Panc1 (cell line): ENCODE results near the gene SEC62. TPM values are rescaled to one million over a fixed set of nuclear protein-coding genes. Genes with fewer than 3 reads are reported as not detected.

Experiments used
- ATAC-seq: fragments of 200-7000 bp; cut with Tn5 transposase; 2 replicates; pipeline ENCODE4 v1.9.1; 2020; ENCODE audit warnings: mild to moderate bottlenecking, moderate library complexity
- BruUV-seq: library from RNA; stranded (reverse); fragments of 400-500 nt; replicated peaks from 2 replicates; lab custom pipeline; 2021; lab: Mats Ljungman, UMichigan
- CTCF ChIA-PET: fragments of 300-600 bp; sonication (Branson Sonifier 250); formaldehyde crosslinking; loops from one replicate; lab custom pipeline; 2022; ENCODE audit warnings: antibody characterized with exemption; lab: Charles Lee
- POLR2A ChIA-PET: fragments of 300-600 bp; sonication (Branson Sonifier 250); formaldehyde crosslinking; loops from one replicate; lab custom pipeline; 2022; ENCODE audit warnings: antibody characterized with exemption; lab: Charles Lee
- DNase-seq: peaks from one replicate; pipeline ENCODE4 v3.0.0-alpha.2; 2010; ENCODE audit warnings: low read depth, low spot score
- H3K27ac ChIP-seq: 2 replicates; pipeline ENCODE4 v1.5.1; 2011; ENCODE audit warnings: mild to moderate bottlenecking, low read length, inconsistent platforms
- H3K27me3 ChIP-seq: fragments of 200-500 bp; sonication (Bioruptor generic); 2 replicates; pipeline ENCODE4 v1.6.0; 2014; ENCODE audit warnings: low read length, inconsistent platforms; ENCODE audit not compliant: control insufficient read depth, insufficient read depth
- H3K36me3 ChIP-seq: fragments of 200-500 bp; sonication (Bioruptor generic); 2 replicates; pipeline ENCODE4 v1.5.1; 2014; ENCODE audit warnings: inconsistent platforms, mild to moderate bottlenecking, low read length, moderate library complexity; ENCODE audit not compliant: control insufficient read depth, insufficient read depth
- H3K4me1 ChIP-seq: 2 replicates; pipeline ENCODE4 v1.5.1; 2011; ENCODE audit warnings: inconsistent platforms, mild to moderate bottlenecking, low read length, moderate library complexity; ENCODE audit not compliant: control insufficient read depth, insufficient read depth
- H3K4me3 ChIP-seq, 2 experiments: 2 replicates each; pipeline ENCODE4 v1.5.1; 2011 to 2012; ENCODE audit warnings: low read depth in 2 of 2, low read length in 2 of 2, mild to moderate bottlenecking in 2 of 2, inconsistent platforms in 1 of 2, moderate library complexity in 1 of 2
- H3K9me3 ChIP-seq: fragments of 200-500 bp; sonication (Bioruptor generic); 2 replicates; pipeline ENCODE4 v1.5.1; 2014; ENCODE audit warnings: low read depth, mild to moderate bottlenecking, inconsistent platforms, low read length, moderate library complexity; ENCODE audit not compliant: control insufficient read depth, insufficient read depth
- POLR2AphosphoS5 ChIP-seq: IDR thresholded peaks from 2 replicates; pipeline ENCODE4 v1.6.1; 2012; ENCODE audit warnings: mild to moderate bottlenecking, low read depth, low read length, moderate library complexity
- REST ChIP-seq, 2 experiments: IDR thresholded peaks; 2 replicates each; pipeline ENCODE4 v1.6.1; 2011 to 2012; ENCODE audit warnings: low read depth in 2 of 2, control low read depth in 1 of 2, low read length in 1 of 2, mild to moderate bottlenecking in 1 of 2, moderate library complexity in 1 of 2; ENCODE audit not compliant: insufficient read depth in 1 of 2
- SIN3A ChIP-seq: IDR thresholded peaks from 2 replicates; pipeline ENCODE4 v1.6.1; 2012; ENCODE audit warnings: low read depth, mild to moderate bottlenecking, low read length, moderate library complexity, borderline replicate concordance; ENCODE audit not compliant: insufficient read depth
- TCF7L2 ChIP-seq: IDR thresholded peaks from 2 replicates; pipeline ENCODE4 v1.6.1; 2011; ENCODE audit warnings: mild to moderate bottlenecking, low read depth, low read length, inconsistent platforms
- in situ Hi-C: cut with HindIII; loops from 2 replicates; pipeline ENCODE4 v1.10.0; 2016; ENCODE audit warnings: low sequenced_read_pairs, low pct_unique_long_range_greater_than_20kb
- intact Hi-C: fragments of 100-400 bp; cut with micrococcal nuclease; formaldehyde crosslinking; loops from one replicate; pipeline ENCODE4 v1.10.0; 2022; ENCODE audit not compliant: unreplicated experiment
- total RNA-seq: library from RNA; stranded (reverse); gene quantifications from one replicate; pipeline ENCODE4 v1.2.1, GENCODE V29; 2021; ENCODE audit not compliant: unreplicated experiment
- TF ChIP-seq, protein P1 (sequence below): fragments of 450-650 bp; IDR thresholded peaks from 2 replicates; pipeline ENCODE4 v1.5.1; 2017; ENCODE audit warnings: mild to moderate bottlenecking

SEC62 gene
- total RNA-seq, 1 experiment from 2014 or later: 89.9 TPM

GRCh38 chr3:169999433-169999832 is 32.8 kb downstream of the SEC62 start:
- Histone ChIP-seq H3K4me1 (no peaks in the 10 kb centered on the region), H3K9me3 (no peaks in the 10 kb centered on the region), H3K36me3 (peaks cover 3% of the 10 kb centered on the region; the same call in 1 of the 2 replicates), H3K27me3 (no peaks in the 10 kb centered on the region), H3K4me3 (no peak overlapping the region), H3K27ac (no peak overlapping the region)
- BruUV-seq: no TSS peak
- DNase-seq: no peak
- no peak for TF ChIP-seq POLR2AphosphoS5
- no peak for TF ChIP-seq REST (IDR thresholded peaks at IDR 0.05; ENCODE audit: insufficient read depth in 1 of 2, low read depth in 2 of 2, low read length in 1 of 2)
- ChIA-PET CTCF (no interaction called here), POLR2A (no interaction called here)
- in situ Hi-C loops: no loop called here
- ATAC-seq: no peak
- intact Hi-C loops: no loop called here

DNA sequence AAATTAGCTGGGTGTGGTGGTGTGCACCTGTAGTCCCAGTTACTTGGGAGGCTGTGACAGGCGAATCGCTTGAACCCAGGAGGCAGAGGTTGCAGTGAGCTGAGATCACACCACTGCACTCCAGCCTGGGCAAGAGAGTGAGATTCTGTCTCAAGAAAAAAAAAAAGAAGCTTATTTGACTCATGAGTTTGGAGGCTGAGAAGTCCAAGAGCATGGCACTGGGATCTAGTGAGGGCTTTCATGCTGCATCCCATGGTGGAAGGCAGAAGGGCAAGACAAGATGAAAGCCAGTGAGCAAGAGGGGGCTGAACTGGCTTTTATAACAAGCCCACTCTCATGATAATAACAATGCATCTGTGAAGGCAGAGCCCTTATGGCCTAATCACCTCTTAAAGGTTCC is 33.4 kb downstream of the SEC62 start:
- Histone ChIP-seq H3K27me3 (no peaks in the 10 kb centered on the region), H3K27ac (no peak overlapping the region), H3K9me3 (no peaks in the 10 kb centered on the region), H3K4me1 (no peaks in the 10 kb centered on the region), H3K36me3 (no peaks in the 10 kb centered on the region; the same call in 1 of the 2 replicates), H3K4me3 (no peak overlapping the region)
- intact Hi-C loops (no loop called here), in situ Hi-C loops (no loop called here)
- ATAC-seq: no peak
- DNase-seq: no peak
- POLR2A ChIA-PET: interaction anchor here (0.9 kb wide), 1 partner anchor 202 kb away, joined by 3 read pairs; no protein-coding TSS in a partner anchor
- BruUV-seq: no TSS peak
- CTCF ChIA-PET: no interaction called here
- TF ChIP-seq, protein P1, sequence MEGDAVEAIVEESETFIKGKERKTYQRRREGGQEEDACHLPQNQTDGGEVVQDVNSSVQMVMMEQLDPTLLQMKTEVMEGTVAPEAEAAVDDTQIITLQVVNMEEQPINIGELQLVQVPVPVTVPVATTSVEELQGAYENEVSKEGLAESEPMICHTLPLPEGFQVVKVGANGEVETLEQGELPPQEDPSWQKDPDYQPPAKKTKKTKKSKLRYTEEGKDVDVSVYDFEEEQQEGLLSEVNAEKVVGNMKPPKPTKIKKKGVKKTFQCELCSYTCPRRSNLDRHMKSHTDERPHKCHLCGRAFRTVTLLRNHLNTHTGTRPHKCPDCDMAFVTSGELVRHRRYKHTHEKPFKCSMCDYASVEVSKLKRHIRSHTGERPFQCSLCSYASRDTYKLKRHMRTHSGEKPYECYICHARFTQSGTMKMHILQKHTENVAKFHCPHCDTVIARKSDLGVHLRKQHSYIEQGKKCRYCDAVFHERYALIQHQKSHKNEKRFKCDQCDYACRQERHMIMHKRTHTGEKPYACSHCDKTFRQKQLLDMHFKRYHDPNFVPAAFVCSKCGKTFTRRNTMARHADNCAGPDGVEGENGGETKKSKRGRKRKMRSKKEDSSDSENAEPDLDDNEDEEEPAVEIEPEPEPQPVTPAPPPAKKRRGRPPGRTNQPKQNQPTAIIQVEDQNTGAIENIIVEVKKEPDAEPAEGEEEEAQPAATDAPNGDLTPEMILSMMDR: no peak
- TF ChIP-seq SIN3A: no peak
- TF ChIP-seq TCF7L2: no peak
- no peak for TF ChIP-seq POLR2AphosphoS5
- no peak for TF ChIP-seq REST (IDR thresholded peaks at IDR 0.05; ENCODE audit: insufficient read depth in 1 of 2, low read depth in 2 of 2, low read length in 1 of 2)
